HCT116 (cell line): ENCODE results near the gene PDE8A. TPM values are rescaled to one million over a fixed set of nuclear protein-coding genes. Genes with fewer than 3 reads are reported as not detected.

Source experiments
- ATAC-seq: fragments of 200-7000 bp; cut with Tn5 transposase; 2 replicates; pipeline ENCODE4 v1.9.1; 2020; ENCODE audit warnings: mild to moderate bottlenecking, moderate library complexity
- BruUV-seq: library from RNA; stranded (reverse); fragments of 400-500 nt; replicated peaks from 2 replicates; lab custom pipeline; 2021; lab: Mats Ljungman, UMichigan
- CTCF ChIA-PET: fragments of 300-600 bp; sonication (Branson Sonifier 250); formaldehyde crosslinking; loops from one replicate; lab custom pipeline; 2021; ENCODE audit warnings: antibody characterized with exemption; lab: Charles Lee
- POLR2A ChIA-PET: fragments of 300-600, 350-600 bp; sonication (Branson Sonifier 250); formaldehyde crosslinking; loops from one replicate; lab custom pipeline; 2021; ENCODE audit warnings: antibody characterized with exemption; lab: Charles Lee
- RAD21 ChIA-PET, 2 experiments: fragments of 300-600 bp; sonication (Branson Sonifier 250); formaldehyde crosslinking; loops; one replicate each; lab custom pipeline; 2023; ENCODE audit warnings: low total read pairs in 2 of 2; ENCODE audit not compliant: uncharacterized antibody in 2 of 2, unreplicated experiment in 2 of 2, low non-redundant PET in 1 of 2; lab: Charles Lee
- DNase-seq: peaks from one replicate; pipeline ENCODE4 v3.0.0-alpha.2; 2010; ENCODE audit warnings: low read depth, low spot score
- H2AFZ ChIP-seq: fragments of 200-600 bp; shearing (Covaris generic), sonication (generic); 2 replicates; pipeline ENCODE4 v1.6.1; 2017; ENCODE audit warnings: low read depth, mixed run types, mixed read lengths, antibody characterized with exemption, low read length; ENCODE audit not compliant: poor library complexity, severe bottlenecking
- H3K27ac ChIP-seq: 2 replicates; pipeline ENCODE4 v1.5.1; 2012; ENCODE audit warnings: low read depth, low read length
- H3K27me3 ChIP-seq: fragments of 200-600 bp; sonication (generic); 2 replicates; pipeline ENCODE4 v1.6.1; 2016; ENCODE audit warnings: mixed run types, low read length, mixed read lengths; ENCODE audit not compliant: insufficient read depth
- H3K36me3 ChIP-seq, 2 experiments: fragments of 200-500 bp in 1 of 2; fragments of 200-600 bp in 1 of 2; sonication (Bioruptor generic) in 1 of 2; sonication (generic) in 1 of 2; 2 replicates each; pipeline versions ENCODE4 v1.5.1 to v1.6.1; 2014 to 2016; ENCODE audit warnings: low read length in 2 of 2, inconsistent platforms in 1 of 2, mixed read lengths in 1 of 2, mixed run types in 1 of 2; ENCODE audit not compliant: insufficient read depth in 2 of 2, control insufficient read depth in 1 of 2
- H3K4me1 ChIP-seq, 2 experiments: fragments of 200-600 bp in 1 of 2; sonication (generic) in 1 of 2; 2 replicates each; pipeline versions ENCODE4 v1.5.1 to v1.6.1; 2012 to 2017; ENCODE audit warnings: low read length in 2 of 2, inconsistent platforms in 1 of 2, mild to moderate bottlenecking in 1 of 2, mixed read lengths in 1 of 2, mixed run types in 1 of 2, moderate library complexity in 1 of 2; ENCODE audit not compliant: insufficient read depth in 2 of 2, control insufficient read depth in 1 of 2
- H3K4me2 ChIP-seq: fragments of 200-600 bp; sonication (generic); 2 replicates; pipeline ENCODE4 v1.6.1; 2017; ENCODE audit warnings: mixed run types, low read length, mixed read lengths
- H3K4me3 ChIP-seq, 2 experiments: fragments of 200-600 bp in 1 of 2; sonication (generic) in 1 of 2; replicated peaks in 1 of 2; 2 replicates each; pipeline ENCODE4 v1.5.1; 2011 to 2016; ENCODE audit warnings: low read length in 2 of 2, control low read depth in 1 of 2, low read depth in 1 of 2, mild to moderate bottlenecking in 1 of 2, mixed read lengths in 1 of 2, mixed run types in 1 of 2
- H3K79me2 ChIP-seq: fragments of 200-600 bp; sonication (generic); 2 replicates; pipeline ENCODE4 v1.6.1; 2017; ENCODE audit warnings: mild to moderate bottlenecking, mixed run types, low read length, moderate library complexity, mixed read lengths; ENCODE audit not compliant: insufficient read depth
- H3K9ac ChIP-seq: fragments of 200-600 bp; sonication (generic); 2 replicates; pipeline ENCODE4 v1.6.1; 2016; ENCODE audit warnings: low read length, mixed read lengths
- H3K9me2 ChIP-seq: fragments of 200-600 bp; sonication (generic), shearing (Covaris generic); 2 replicates; pipeline ENCODE4 v1.6.1; 2017; ENCODE audit warnings: mixed run types, mild to moderate bottlenecking, moderate library complexity; ENCODE audit not compliant: insufficient read depth
- H3K9me3 ChIP-seq, 2 experiments: fragments of 200-500 bp in 1 of 2; fragments of 200-600 bp in 1 of 2; sonication (Bioruptor generic) in 1 of 2; sonication (generic) in 1 of 2; 2 replicates each; pipeline ENCODE4 v1.6.1; 2014 to 2017; ENCODE audit warnings: low read length in 2 of 2, mixed read lengths in 2 of 2, inconsistent platforms in 1 of 2, low read depth in 1 of 2, mild to moderate bottlenecking in 1 of 2, mixed run types in 1 of 2, moderate library complexity in 1 of 2; ENCODE audit not compliant: control insufficient read depth in 1 of 2, insufficient read depth in 1 of 2
- H4K20me1 ChIP-seq: fragments of 200-600 bp; sonication (generic), shearing (Covaris generic); 2 replicates; pipeline ENCODE4 v1.6.1; 2017; ENCODE audit warnings: mixed run types, mild to moderate bottlenecking, moderate library complexity; ENCODE audit not compliant: insufficient read depth
- CTCF ChIP-seq, 3 experiments: fragments of 200-600 bp in 1 of 3; sonication (generic) in 1 of 3; IDR thresholded peaks in 2 of 3; conservative IDR thresholded peaks in 1 of 3; 2 replicates each; pipeline ENCODE4 v1.5.1; 2012 to 2017; ENCODE audit warnings: low read depth in 2 of 3, low read length in 2 of 3, antibody characterized with exemption in 1 of 3, borderline replicate concordance in 1 of 3, control low read depth in 1 of 3, mild to moderate bottlenecking in 1 of 3, mixed read lengths in 1 of 3, mixed run types in 1 of 3, moderate library complexity in 1 of 3; ENCODE audit not compliant: insufficient read depth in 1 of 3
- EGR1 ChIP-seq: IDR thresholded peaks from 2 replicates; pipeline ENCODE4 v1.6.1; 2012; ENCODE audit warnings: low read depth
- FOSL1 ChIP-seq: IDR thresholded peaks from 2 replicates; pipeline ENCODE4 v1.6.1; 2012; ENCODE audit warnings: low read depth
- MAX ChIP-seq: IDR thresholded peaks from 2 replicates; pipeline ENCODE4 v1.6.1; 2012
- RAD21 ChIP-seq: IDR thresholded peaks from 2 replicates; pipeline ENCODE4 v1.6.1; 2012; ENCODE audit warnings: low read depth, mild to moderate bottlenecking
- SIN3A ChIP-seq: IDR thresholded peaks from 2 replicates; pipeline ENCODE4 v1.6.1; 2012; ENCODE audit warnings: low read depth
- TCF7L2 ChIP-seq: IDR thresholded peaks from 2 replicates; pipeline ENCODE4 v1.7.0; 2011; ENCODE audit warnings: borderline replicate concordance, inconsistent platforms; ENCODE audit not compliant: insufficient read depth, insufficient read length; ENCODE audit errors: extremely low read depth
- YY1 ChIP-seq: IDR thresholded peaks from 2 replicates; pipeline ENCODE4 v1.6.1; 2011; ENCODE audit warnings: low read length, low read depth, moderate library complexity, mild to moderate bottlenecking; ENCODE audit not compliant: insufficient replicate concordance; ENCODE audit errors: extremely low read depth
- ZNF274 ChIP-seq: fragments of 200-500 bp; sonication (Bioruptor generic); IDR thresholded peaks from 2 replicates; pipeline ENCODE4 v1.6.1; 2014; ENCODE audit warnings: mild to moderate bottlenecking, low read depth, low read length, inconsistent platforms
- intact Hi-C: fragments of 100-400 bp; cut with micrococcal nuclease; formaldehyde crosslinking; loops from 2 replicates; pipeline ENCODE4 v1.10.0; 2022
- total RNA-seq: library from RNA; stranded (reverse); gene quantifications from one replicate; pipeline ENCODE4 v1.2.1, GENCODE V29; 2021; ENCODE audit not compliant: unreplicated experiment
- TF ChIP-seq, protein P1 (sequence below): IDR thresholded peaks from 2 replicates; pipeline ENCODE4 v1.6.1; 2012

Gene PDE8A
- total RNA-seq, 1 experiment from 2014 or later = 37.8 TPM

GRCh38 chr15:85097250-85097649, 115.6 kb downstream of the PDE8A start:
- no peak for TF ChIP-seq CTCF (IDR thresholded peaks at IDR 0.05 in 2 of 3, conservative IDR thresholded peaks at IDR 0.05 in 1 of 3; ENCODE audit: borderline replicate concordance in 1 of 3, insufficient read depth in 1 of 3, low read depth in 2 of 3, low read length in 2 of 3)
- no peak for TF ChIP-seq YY1
- no peak for TF ChIP-seq TCF7L2
- no peak for TF ChIP-seq FOSL1
- TF ChIP-seq RAD21 = no peak
- TF ChIP-seq ZNF274 = no peak
- TF ChIP-seq SIN3A = no peak
- TF ChIP-seq MAX = no peak
- TF ChIP-seq, protein P1, sequence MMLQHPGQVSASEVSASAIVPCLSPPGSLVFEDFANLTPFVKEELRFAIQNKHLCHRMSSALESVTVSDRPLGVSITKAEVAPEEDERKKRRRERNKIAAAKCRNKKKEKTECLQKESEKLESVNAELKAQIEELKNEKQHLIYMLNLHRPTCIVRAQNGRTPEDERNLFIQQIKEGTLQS = no peak
- TF ChIP-seq EGR1 = no peak
- intact Hi-C loops = no loop called here
- Histone ChIP-seq H2AFZ (no peak overlapping the region), H3K9me2 (no peaks in the 10 kb centered on the region), H3K9ac (no peak overlapping the region), H3K79me2 (no peaks in the 10 kb centered on the region), H3K27ac (no peak overlapping the region), H3K27me3 (no peaks in the 10 kb centered on the region), H3K4me1 (no peaks in the 10 kb centered on the region), H3K36me3 (peaks cover 0 to 2% of the 10 kb centered on the region in 2 experiments; a peak in 1 of 4 replicates), H3K4me2 (no peak overlapping the region), H4K20me1 (no peaks in the 10 kb centered on the region), H3K4me3 (no peak overlapping the region), H3K9me3 (no peaks in the 10 kb centered on the region)
- ChIA-PET POLR2A (no interaction called here), RAD21 (no interaction called here), CTCF (no interaction called here)
- DNase-seq (no peak), ATAC-seq (no peak)
- no TSS peak for BruUV-seq
